ENCODE measurements around the gene ADGRF4. TPM values are rescaled to one million over a fixed set of nuclear protein-coding genes. Genes with fewer than 3 reads are reported as not detected.

ADGRF4 gene
- total and polyA plus RNA-seq, 2 of the 8 experiments (the other 6 are each of a cell fraction or from before 2014, with no cell fraction given), result 0.02 TPM; not detected in 1

- no peak for TF ChIP-seq ATF2 (IDR thresholded peaks at IDR 0.05; ENCODE audit: low read length)
- no peak for TF ChIP-seq GTF2F1 (IDR thresholded peaks at IDR 0.05; ENCODE audit: borderline replicate concordance, low read depth, low read length)
- TF ChIP-seq USF2 (IDR thresholded peaks at IDR 0.05; ENCODE audit: low read length), result no peak
- TF ChIP-seq SP1 (IDR thresholded peaks at IDR 0.05; ENCODE audit: low read depth, low read length), result no peak
- no peak for TF ChIP-seq SIX5 (IDR thresholded peaks at IDR 0.05; ENCODE audit: low read depth, low read length)
- TF ChIP-seq RNF2 (IDR thresholded peaks at IDR 0.05; ENCODE audit: borderline replicate concordance, low read depth, low read length, missing control alignments, poor library complexity, severe bottlenecking), result no peak
Measured at GRCh38 chr6:47713200-47713599, 14.8 kb downstream of the ADGRF4 start (continued).

Data from H1 (cell line).